Lower leg skin (tissue), 4 donors: Measurements from ENCODE around the gene ANKRD49. TPM values are rescaled to one million over a fixed set of nuclear protein-coding genes. Genes with fewer than 3 reads are reported as not detected.

Experiments
- DNase-seq, 2 donors: peaks; one replicate each; pipeline ENCODE4 v3.0.0-alpha.2; 2019; ENCODE audit warnings: low spot score in 2 of 2
- H3K4me3 ChIP-seq: fragments of 200-600 bp; sonication (generic); 2 replicates; pipeline ENCODE4 v1.5.1; 2017; ENCODE audit warnings: mild to moderate bottlenecking, low read depth; ENCODE audit not compliant: poor library complexity, severe bottlenecking
- CTCF ChIP-seq, 3 donors: fragments of 450-650 bp; IDR thresholded peaks; one replicate each; pipeline ENCODE4 v1.5.1; 2016; ENCODE audit warnings: antibody characterized with exemption in 3 of 3, mild to moderate bottlenecking in 3 of 3, moderate library complexity in 2 of 3
- POLR2A ChIP-seq, 2 donors: fragments of 450-650 bp; IDR thresholded peaks; one replicate each; pipeline ENCODE4 v1.6.1; 2016 to 2017; ENCODE audit warnings: antibody characterized with exemption in 2 of 2, mild to moderate bottlenecking in 1 of 2, moderate library complexity in 1 of 2
- whole genome bisulfite sequencing, 2 donors: methylation state at CpG; one replicate each; pipeline ENCODE4 v1.1.5; 2018; 5-methylcytosine and 5-hydroxymethylcytosine counted together
- intact Hi-C: fragments of 100-400 bp; cut with DNase I; formaldehyde crosslinking; loops from one replicate; pipeline ENCODE4 v1.15.0; 2023; ENCODE audit warnings: low total_unique reads
- total RNA-seq, 4 donors: library from RNA; depleted of rRNA; stranded (reverse); fragments of >200 nt; gene quantifications; one replicate each; pipeline ENCODE4 v1.1.0, GENCODE V29; 2016

Gene ANKRD49
- total RNA-seq, 4 donors from 2014 or later: 7.1 to 19.6 (median 15.4) TPM

GRCh38 chr11:94459576-94459975 is 34.2 kb upstream of the ANKRD49 start:
- no peak for DNase-seq
- 89% methylated on average over 2 of the region's 2 CpGs for WGBS, 2 donors
- TF ChIP-seq POLR2A (IDR thresholded peaks at IDR 0.05) (no peak), CTCF (IDR thresholded peaks at IDR 0.05) (no peak)
- intact Hi-C loops: no loop called here
- no peak overlapping the region for H3K4me3 ChIP-seq

- no peak for TF ChIP-seq CTCF (IDR thresholded peaks at IDR 0.05)
- TF ChIP-seq POLR2A (IDR thresholded peaks at IDR 0.05): no peak
- DNase-seq: no peak
- WGBS, 2 donors: 92 to 93% methylated on average over 2 of the region's 2 CpGs
- intact Hi-C loops: no loop called here
- H3K4me3 ChIP-seq: no peak overlapping the region
These were observed 24.4 kb upstream of the ANKRD49 start for GRCh38 chr11:94469416-94469815.

- intact Hi-C loops: no loop called here
- no peak for DNase-seq
- no peak for TF ChIP-seq POLR2A (IDR thresholded peaks at IDR 0.05)
- TF ChIP-seq CTCF (IDR thresholded peaks at IDR 0.05): no peak
- H3K4me3 ChIP-seq: no peak overlapping the region
- WGBS, 2 donors: 94 to 96% methylated on average over 3 of the region's 3 CpGs
These were observed 20.6 kb upstream of the ANKRD49 start for GRCh38 chr11:94472916-94473799.

- DNase-seq: no peak
- no peak overlapping the region for H3K4me3 ChIP-seq
- intact Hi-C loops: no loop called here
- 72 to 74% methylated on average over 2 of the region's 2 CpGs for WGBS, 2 donors
- TF ChIP-seq POLR2A (IDR thresholded peaks at IDR 0.05) (no peak), CTCF (IDR thresholded peaks at IDR 0.05) (no peak)
These were observed 16.2 kb upstream of the ANKRD49 start for GRCh38 chr11:94477624-94478023.

- TF ChIP-seq POLR2A (IDR thresholded peaks at IDR 0.05) (no peak), CTCF (IDR thresholded peaks at IDR 0.05) (no peak)
- H3K4me3 ChIP-seq: no peak overlapping the region
- no peak for DNase-seq
- intact Hi-C loops: no loop called here
These were observed 12.4 kb upstream of the ANKRD49 start for GRCh38 chr11:94481342-94481741.

- WGBS, 2 donors: 80% methylated on average over 1 of the region's 1 CpG
- intact Hi-C loops: no loop called here
- no peak for DNase-seq
- no peak overlapping the region for H3K4me3 ChIP-seq
- no peak for TF ChIP-seq CTCF (IDR thresholded peaks at IDR 0.05)
- TF ChIP-seq POLR2A (IDR thresholded peaks at IDR 0.05): no peak
These were observed 7.7 kb upstream of the ANKRD49 start for GRCh38 chr11:94486068-94486467.
